GM18499 (cell line): ENCODE data around the gene CRTC2.
"Not testable (repeated sequence)": the region's sequence is repeated elsewhere in the genome, so short reads cannot be mapped to it uniquely, and the experiment has no call there.

Experiments used
- ATAC-seq: cut with Tn5 transposase; IDR thresholded peaks from one replicate; pipeline ENCODE4 v1.9.1; 2021; ENCODE audit warnings: moderate number of reproducible peaks; ENCODE audit not compliant: insufficient read depth, unreplicated experiment

The CRTC2 gene

GRCh38 chr1:153933430-153933829, 25.0 kb downstream of the CRTC2 start:
- no peak for ATAC-seq

- ATAC-seq, result no peak
Measured at GRCh38 chr1:153932156-153933131, 26.0 kb downstream of the CRTC2 start.

GRCh38 chr1:153929981-153930948, 28.1 kb downstream of the CRTC2 start:
- ATAC-seq, result no peak

- no peak for ATAC-seq
Measured at GRCh38 chr1:153929426-153929825, 29.0 kb downstream of the CRTC2 start.

- no peak for ATAC-seq
Measured at GRCh38 chr1:153928791-153929341, 29.5 kb downstream of the CRTC2 start.

GRCh38 chr1:153928245-153928644, 30.2 kb downstream of the CRTC2 start:
- ATAC-seq, result no peak

GRCh38 chr1:153926405-153926804, 32.0 kb downstream of the CRTC2 start:
- ATAC-seq, result no peak

GRCh38 chr1:153922972-153923925, 35.2 kb downstream of the CRTC2 start, which contains the start of gene GATAD2B:
TSS of gene GATAD2B (minus strand) at chr1:153922972. CDS start at chr1:153828347, 94,625 bp downstream.
- ATAC-seq, result peak; percentile 68

GRCh38 chr1:153922076-153922971, 36.1 kb downstream of the CRTC2 start:
- peak; percentile 6 for ATAC-seq

- no peak for ATAC-seq
Measured at GRCh38 chr1:153921803-153922075, 36.7 kb downstream of the CRTC2 start.

- no peak for ATAC-seq
Measured at GRCh38 chr1:153921080-153921802, 37.2 kb downstream of the CRTC2 start.

- no peak for ATAC-seq
Measured at GRCh38 chr1:153919876-153920852, 38.2 kb downstream of the CRTC2 start.

GRCh38 chr1:153916297-153916696, 42.1 kb downstream of the CRTC2 start:
- ATAC-seq, result no peak

GRCh38 chr1:153912349-153912748, 46.1 kb downstream of the CRTC2 start:
- no peak for ATAC-seq

GRCh38 chr1:153910560-153910959, 47.9 kb downstream of the CRTC2 start:
- not testable (repeated sequence) for ATAC-seq

GRCh38 chr1:153908071-153908470, 50.3 kb downstream of the CRTC2 start:
- no peak for ATAC-seq

GRCh38 chr1:153907134-153907533, 51.3 kb downstream of the CRTC2 start:
- no peak for ATAC-seq
